ENCODE data around the gene CNN1. TPM values are rescaled to one million over a fixed set of nuclear protein-coding genes. Genes with fewer than 3 reads are reported as not detected.

The CNN1 gene
- total and polyA plus RNA-seq, 2 experiments from 2014 or later: 13.3 to 20.9 TPM

DNA sequence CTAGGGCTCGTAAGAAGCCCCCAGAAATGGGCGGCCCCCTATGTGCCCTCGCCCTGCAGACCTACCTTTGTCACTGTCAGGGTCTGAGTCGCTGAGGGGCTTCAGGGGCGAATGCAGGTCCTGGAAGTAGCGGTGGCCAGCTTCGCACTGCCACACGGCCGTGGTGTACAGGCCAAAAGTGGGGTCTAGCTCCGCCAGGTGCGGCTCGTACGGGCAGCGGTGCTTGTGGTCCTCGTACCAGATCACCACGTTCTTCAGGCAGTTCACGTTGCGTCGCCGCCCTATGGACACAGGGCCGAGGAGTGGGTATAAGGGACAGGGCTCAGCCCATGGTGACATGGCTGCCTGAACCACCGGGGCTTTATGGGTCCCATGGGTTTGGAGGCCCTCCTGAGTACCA is 42.8 kb upstream of the CNN1 start:
- H3K4me3 ChIP-seq: no peak overlapping the region
- H3K36me3 ChIP-seq (ENCODE audit: insufficient read depth): no peaks in the 10 kb centered on the region
- peaks cover 7% of the 10 kb centered on the region for H3K27me3 Mint-ChIP-seq (ENCODE audit: insufficient read depth, low read depth, poor library complexity)
- H3K9me2 ChIP-seq (ENCODE audit: insufficient read depth): no peaks in the 10 kb centered on the region
- no peaks in the 10 kb centered on the region for H4K20me1 ChIP-seq (replicated peaks; ENCODE audit: insufficient read depth)
- ATAC-seq: no peak
- no peaks in the 10 kb centered on the region for H3K79me2 ChIP-seq (replicated peaks; ENCODE audit: insufficient read depth)
- no peaks in the 10 kb centered on the region; the same call in 2 of the 3 replicates for H3K9me3 Mint-ChIP-seq
- no peaks in the 10 kb centered on the region for H3K4me1 Mint-ChIP-seq
- no peak for DNase-seq (ENCODE audit: low spot score)
- H3K27ac ChIP-seq (ENCODE audit: low read depth): no peak overlapping the region
- H3K36me3 Mint-ChIP-seq (ENCODE audit: low read depth): peaks cover 7% of the 10 kb centered on the region
- TF ChIP-seq STAT1 (IDR thresholded peaks at IDR 0.05; ENCODE audit: unreplicated experiment) (no peak), NANOG (IDR thresholded peaks at IDR 0.05; ENCODE audit: borderline replicate concordance) (no peak), REST (IDR thresholded peaks at IDR 0.05; ENCODE audit: unreplicated experiment) (no peak), JUNB (IDR thresholded peaks at IDR 0.05; ENCODE audit: unreplicated experiment) (no peak), ZNF462 (CRISPR knock-in tag; IDR thresholded peaks at IDR 0.05) (no peak), CTCF (conservative IDR thresholded peaks at IDR 0.05; ENCODE audit: low read depth in 2 of 2) (no peak), ZNF114 (CRISPR knock-in tag; IDR thresholded peaks at IDR 0.05) (no peak), EZH2phosphoT487 (IDR thresholded peaks at IDR 0.05; ENCODE audit: unreplicated experiment) (no peak), ZNF331 (CRISPR knock-in tag; IDR thresholded peaks at IDR 0.05; ENCODE audit: low read depth) (no peak), POLR2AphosphoS5 (IDR thresholded peaks at IDR 0.05; ENCODE audit: low read depth) (no peak), EZH2 (IDR thresholded peaks at IDR 0.05; ENCODE audit: low read depth, unreplicated experiment) (no peak), CREB1 (CRISPR knock-in tag; IDR thresholded peaks at IDR 0.05; ENCODE audit: low read depth) (no peak), ETS1 (IDR thresholded peaks at IDR 0.05) (no peak)
- no peak overlapping the region for H2AFZ ChIP-seq
- H3K27me3 ChIP-seq (ENCODE audit: insufficient read depth): no peaks in the 10 kb centered on the region
- no peak overlapping the region for H3K4me3 Mint-ChIP-seq
- no peak overlapping the region for H3K27ac Mint-ChIP-seq
- H3K4me1 ChIP-seq (ENCODE audit: insufficient read depth): no peaks in the 10 kb centered on the region
- 0 out of 2 replicates have a peak, but pooled peaks cover 2% of the 10 kb centered on the region for H3F3A ChIP-seq (replicated peaks; ENCODE audit: low read depth)
- no peak overlapping the region for H3K4me2 ChIP-seq

All from GM23338 (cell line).